K562 (cell line): Measurements from ENCODE around the gene TDRD5. TPM values are rescaled to one million over a fixed set of nuclear protein-coding genes. Genes with fewer than 3 reads are reported as not detected.

ENCODE experiments used
- ZBTB40 ChIP-seq, 2 experiments: fragments of 450-650 bp in 1 of 2; sonication (generic) in 1 of 2; formaldehyde crosslinking in 1 of 2; IDR thresholded peaks; 2 replicates each; pipeline versions ENCODE4 v1.7.1 to v1.9.0; 2016 to 2022; ENCODE audit warnings: inconsistent platforms in 1 of 2, mild to moderate bottlenecking in 1 of 2, missing genetic modification reagents in 1 of 2
- polyA plus RNA-seq, 8 experiments: library from polyadenylated mRNA; depleted of rRNA in 4 of 8; stranded (reverse) in 5 of 8; unstranded in 3 of 8; fragments of >200 nt; fragmentation: Nextera tagmentation in 2 of 8; fragmentation: Illumina TruSeq in 1 of 8; extraction: Ambion mirVana in 2 of 8; extraction: Trizol in 1 of 8; gene quantifications; 2 replicates each; pipeline versions ENCODE4 v1.2.1 to v1.2.3, GENCODE V29; 2011 to 2014; ENCODE audit warnings: inconsistent platforms in 1 of 8, missing spikeins in 1 of 8
- total RNA-seq, 7 experiments: library from RNA; depleted of rRNA in 6 of 7; stranded (reverse); fragments of >200 nt in 6 of 7; fragmentation: Illumina TruSeq in 2 of 7; extraction: Trizol in 2 of 7; gene quantifications; 2 replicates each; pipeline versions ENCODE4 v1.2.1 to v1.2.3, GENCODE V29; 2011 to 2021; ENCODE audit warnings: low replicate concordance in 1 of 7

Gene TDRD5
- total and polyA plus RNA-seq, 9 of the 15 experiments (the other 6 are each of a cell fraction or from before 2014, with no cell fraction given) = 0.04 to 0.57 (median 0.26) TPM; not detected in 1

DNA sequence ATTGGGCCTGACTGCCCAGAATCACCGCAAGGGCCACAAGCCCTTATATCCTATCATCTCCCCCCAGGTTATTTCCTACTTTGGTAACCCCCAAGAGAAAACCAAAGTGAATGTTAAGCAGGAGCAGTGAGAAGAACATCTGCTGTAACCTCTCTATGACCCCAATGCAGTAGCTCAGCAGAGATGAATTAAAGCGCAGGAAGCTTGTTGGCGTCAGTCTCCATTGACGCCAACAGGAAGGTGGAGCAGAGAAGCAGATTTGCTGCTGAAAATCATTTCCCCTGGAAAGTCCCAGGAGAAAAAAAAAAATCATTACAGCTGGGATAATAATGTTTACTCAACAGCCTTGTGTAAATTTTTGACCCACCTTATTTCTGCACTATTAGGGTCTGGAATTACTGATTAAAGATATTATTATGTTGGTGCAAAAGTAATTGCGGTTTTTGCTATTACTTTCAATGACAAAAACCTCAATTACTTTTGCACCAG lies 118.3 kb downstream of the TDRD5 start (continued):
- TF ChIP-seq ZBTB40 (IDR thresholded peaks at IDR 0.05) (peak; percentile 74), ZBTB40 (CRISPR knock-in tag; IDR thresholded peaks at IDR 0.05) (no peak)
- TF ChIP-seq, all 486 proteins: peak for 1
